Thymus (tissue), 11 donors: ENCODE results near the gene ZNF69. TPM values are rescaled to one million over a fixed set of nuclear protein-coding genes. Genes with fewer than 3 reads are reported as not detected.
"Not testable (repeated sequence)": the region's sequence is repeated elsewhere in the genome, so short reads cannot be mapped to it uniquely, and the experiment has no call there.

Experiments used
- DNase-seq, 9 donors: peaks; one replicate each; pipeline ENCODE4 v3.0.0-alpha.2; 2013; ENCODE audit warnings: low spot score in 9 of 9, low read depth in 6 of 9, missing footprints in 1 of 9
- H3K27ac ChIP-seq, 2 donors: one replicate each; pipeline ENCODE4 v1.5.1; 2013; ENCODE audit warnings: control low read depth in 1 of 2, low read depth in 1 of 2, low read length in 1 of 2, mild to moderate bottlenecking in 1 of 2, moderate library complexity in 1 of 2
- H3K27me3 ChIP-seq, 2 donors: one replicate each; pipeline ENCODE4 v1.5.1; 2013; ENCODE audit warnings: low read length in 1 of 2; ENCODE audit not compliant: control insufficient read depth in 2 of 2, insufficient read depth in 1 of 2
- H3K36me3 ChIP-seq, 2 donors: one replicate each; pipeline ENCODE4 v1.5.1; 2013; ENCODE audit warnings: low read length in 1 of 2, mild to moderate bottlenecking in 1 of 2, moderate library complexity in 1 of 2; ENCODE audit not compliant: control insufficient read depth in 2 of 2, insufficient read depth in 2 of 2
- H3K4me1 ChIP-seq, 2 donors: one replicate each; pipeline ENCODE4 v1.5.1; 2013; ENCODE audit warnings: low read length in 2 of 2; ENCODE audit not compliant: control insufficient read depth in 2 of 2, insufficient read depth in 2 of 2
- H3K4me3 ChIP-seq, 2 donors: one replicate each; pipeline ENCODE4 v1.5.1; 2013; ENCODE audit warnings: low read length in 2 of 2, control low read depth in 1 of 2, mild to moderate bottlenecking in 1 of 2
- H3K9me3 ChIP-seq, 2 donors: one replicate each; pipeline ENCODE4 v1.5.1; 2013; ENCODE audit warnings: low read length in 1 of 2, mild to moderate bottlenecking in 1 of 2; ENCODE audit not compliant: control insufficient read depth in 2 of 2, insufficient read depth in 1 of 2
- WGBS: extraction: QIAGEN DNeasy Blood & Tissue Kit; methylation state at CpG from one replicate; pipeline ENCODE4 v1.1.7; 2013; 5-methylcytosine and 5-hydroxymethylcytosine counted together
- polyA plus RNA-seq: library from polyadenylated mRNA; stranded (reverse); fragments of 200-250 nt; gene quantifications from one replicate; pipeline ENCODE4 v1.2.3, GENCODE V29; 2013
- total RNA-seq: library from RNA; stranded (reverse); fragments of 120-200 nt; gene quantifications from one replicate; pipeline ENCODE4 v1.2.4, GENCODE V29; 2013
- donor health status: healthy.

ZNF69 gene
- total and polyA plus RNA-seq, 2 donors: 5.1 to 9.4 TPM

DNA sequence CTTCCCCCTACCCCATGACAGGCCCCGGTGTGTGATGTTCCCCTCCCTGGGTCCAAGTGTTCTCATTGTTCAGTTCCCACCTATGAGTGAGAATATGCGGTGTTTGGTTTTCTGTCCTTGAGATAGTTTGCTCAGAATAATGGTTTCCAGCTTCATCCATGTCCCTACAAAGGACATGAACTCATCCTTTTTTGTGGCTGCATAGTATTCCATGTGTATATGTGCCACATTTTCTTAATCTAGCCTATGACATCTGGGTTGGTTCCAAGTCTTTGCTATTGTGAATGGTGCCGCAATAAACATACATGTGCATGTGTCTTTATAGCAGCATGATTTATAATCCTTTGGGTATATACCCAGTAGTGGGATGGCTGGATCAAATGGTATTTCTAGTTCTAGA lies 50.8 kb downstream of the ZNF69 start:
- peaks cover 14 to 44% of the 10 kb centered on the region in 2 donors for H3K9me3 ChIP-seq
- H3K4me1 ChIP-seq, H3K27ac ChIP-seq, H3K4me3 ChIP-seq, H3K27me3 ChIP-seq, DNase-seq: not testable (repeated sequence)
- WGBS: 97% methylated on average over 3 of the region's 3 CpGs
- peaks cover 3 to 19% of the 10 kb centered on the region in 2 donors for H3K36me3 ChIP-seq

DNA sequence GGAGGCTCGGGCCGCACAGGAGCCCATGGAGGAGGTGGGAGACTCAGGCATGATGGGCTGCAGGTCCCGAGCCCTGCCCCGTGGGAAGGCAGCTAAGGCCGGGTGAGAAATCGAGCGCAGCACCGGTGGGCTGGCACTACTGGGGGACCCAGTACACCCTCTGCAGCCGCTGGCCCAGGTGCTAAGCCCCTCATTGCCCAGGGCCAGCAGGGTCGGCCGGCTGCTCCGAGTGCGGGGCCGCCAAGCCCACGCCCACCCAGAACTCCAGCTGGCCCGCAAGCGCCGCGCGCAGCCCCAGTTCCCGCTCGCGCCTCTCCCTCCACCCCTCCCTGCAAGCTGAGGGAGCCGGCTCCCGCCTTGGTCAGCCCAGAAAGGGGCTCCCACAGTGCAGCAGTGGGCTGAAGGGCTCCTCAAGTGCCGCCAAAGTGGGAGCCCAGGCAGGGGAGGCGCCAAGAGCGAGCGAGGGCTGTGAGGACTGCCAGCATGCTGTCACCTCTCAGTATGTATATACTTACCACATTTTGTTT lies 53.8 kb downstream of the ZNF69 start:
- H3K9me3 ChIP-seq: peaks cover 21 to 55% of the 10 kb centered on the region in 2 donors
- peaks cover 19 to 22% of the 10 kb centered on the region in 2 donors for H3K36me3 ChIP-seq
- WGBS: 98% methylated on average over 29 of the region's 29 CpGs
- H3K27me3 ChIP-seq, H3K4me1 ChIP-seq, H3K4me3 ChIP-seq, H3K27ac ChIP-seq, DNase-seq: not testable (repeated sequence)

DNA sequence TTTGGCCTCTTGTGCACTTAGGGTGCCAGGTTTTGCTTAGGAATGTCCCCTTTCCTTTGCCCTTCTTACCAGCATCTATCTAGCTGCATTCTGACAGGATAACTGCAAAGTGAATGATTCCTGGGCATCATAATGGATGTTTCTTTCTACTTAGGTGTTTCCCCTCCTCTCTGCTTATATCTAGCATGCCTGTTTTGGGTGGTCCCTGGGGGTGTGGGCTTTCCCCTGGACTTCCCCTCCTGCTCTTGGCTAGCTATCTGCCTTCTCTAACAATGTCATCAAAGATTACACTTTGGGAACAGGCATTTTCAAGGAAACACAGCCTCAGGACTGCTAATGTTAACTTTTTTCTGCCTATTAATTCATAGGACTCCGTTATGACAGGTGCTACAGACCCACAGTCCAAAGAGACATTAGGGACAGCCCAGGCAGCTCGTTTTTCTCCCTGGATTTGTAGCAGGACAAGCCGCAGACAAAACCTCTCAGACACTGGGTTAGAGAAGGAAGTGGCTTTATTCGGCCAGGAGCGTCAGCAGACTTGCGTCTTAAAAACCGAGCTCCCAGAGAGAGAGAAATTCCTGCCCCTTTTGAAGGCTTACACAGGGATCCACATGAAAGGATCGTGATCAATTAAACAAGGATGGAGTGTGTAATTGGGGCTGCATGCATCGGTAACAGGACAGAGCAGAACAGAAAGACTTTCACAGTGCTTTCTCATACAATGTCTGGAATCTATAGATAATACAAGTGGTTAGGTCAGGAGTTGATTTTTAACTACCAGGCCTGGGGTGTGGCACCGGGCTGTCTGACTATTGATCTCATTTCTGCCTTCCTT lies 54.6 kb downstream of the ZNF69 start:
- Histone ChIP-seq H3K4me1 (no peaks in the 10 kb centered on the region), H3K9me3 (peaks cover 26 to 59% of the 10 kb centered on the region in 2 donors), H3K36me3 (peaks cover 27 to 30% of the 10 kb centered on the region in 2 donors), H3K27ac (no peak overlapping the region), H3K4me3 (no peak overlapping the region), H3K27me3 (no peaks in the 10 kb centered on the region)
- no peak for DNase-seq
- whole genome bisulfite sequencing: 99% methylated on average over 10 of the region's 10 CpGs

DNA sequence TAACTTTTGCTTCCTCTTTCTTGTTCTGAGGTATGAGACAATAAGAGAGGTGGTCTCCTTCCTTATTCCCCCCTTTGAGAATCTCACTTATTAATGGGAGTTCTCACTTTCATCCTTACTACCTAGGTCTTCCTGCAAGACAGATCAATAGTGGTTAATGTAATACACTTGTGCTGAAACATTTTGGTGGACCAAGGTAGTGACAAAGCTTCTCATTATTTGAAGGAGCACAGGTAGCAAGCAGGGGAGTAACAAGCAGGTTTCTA lies 55.2 kb downstream of the ZNF69 start:
- H3K4me1 ChIP-seq: no peaks in the 10 kb centered on the region
- H3K27me3 ChIP-seq: no peaks in the 10 kb centered on the region
- peak in 1 of 9 donors; percentile 39 for DNase-seq
- peaks cover 33% of the 10 kb centered on the region in 2 donors for H3K36me3 ChIP-seq
- no peak overlapping the region for H3K4me3 ChIP-seq
- no peak overlapping the region for H3K27ac ChIP-seq
- H3K9me3 ChIP-seq: peaks cover 28 to 64% of the 10 kb centered on the region in 2 donors

DNA sequence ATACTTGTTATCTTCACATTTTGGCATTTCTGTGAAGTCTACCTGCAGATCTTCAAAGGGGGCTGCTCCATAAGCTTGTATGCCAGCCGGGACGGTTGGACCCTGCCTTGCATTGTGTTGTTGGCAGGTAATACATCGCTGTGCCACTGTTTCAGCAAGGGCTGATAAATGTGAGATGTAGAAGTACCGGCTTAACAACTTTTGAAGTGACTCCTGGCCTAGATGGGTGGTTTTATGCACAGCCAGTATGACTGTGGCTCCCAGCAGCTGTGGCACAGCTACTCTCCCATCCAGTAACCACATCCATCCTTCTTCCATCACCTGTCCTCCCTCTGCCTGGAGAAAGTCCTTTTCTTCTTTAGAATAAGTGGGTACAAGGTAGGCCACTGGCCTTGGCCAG lies 57.1 kb downstream of the ZNF69 start:
- Histone ChIP-seq H3K27me3 (no peaks in the 10 kb centered on the region), H3K27ac (no peak overlapping the region), H3K36me3 (peaks cover 49 to 52% of the 10 kb centered on the region in 2 donors), H3K4me3 (no peak overlapping the region), H3K9me3 (peaks cover 41 to 65% of the 10 kb centered on the region in 2 donors), H3K4me1 (no peaks in the 10 kb centered on the region)
- DNase-seq: no peak
- 98% methylated on average over 4 of the region's 4 CpGs for WGBS

DNA sequence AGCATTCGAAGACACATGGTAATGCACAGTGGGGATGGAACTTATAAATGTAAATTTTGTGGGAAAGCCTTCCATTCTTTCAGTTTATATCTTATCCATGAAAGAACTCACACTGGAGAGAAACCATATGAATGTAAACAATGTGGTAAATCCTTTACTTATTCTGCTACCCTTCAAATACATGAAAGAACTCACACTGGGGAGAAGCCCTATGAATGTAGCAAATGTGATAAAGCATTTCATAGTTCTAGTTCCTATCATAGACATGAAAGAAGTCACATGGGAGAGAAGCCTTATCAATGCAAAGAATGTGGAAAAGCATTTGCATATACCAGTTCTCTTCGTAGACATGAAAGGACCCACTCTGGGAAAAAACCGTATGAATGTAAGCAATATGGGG lies 61.1 kb downstream of the ZNF69 start:
- no peak for DNase-seq
- Histone ChIP-seq H3K9me3 (peaks cover 43 to 67% of the 10 kb centered on the region in 2 donors), H3K27ac (no peak overlapping the region), H3K4me3 (no peak overlapping the region), H3K36me3 (peaks cover 47 to 59% of the 10 kb centered on the region in 2 donors), H3K4me1 (no peaks in the 10 kb centered on the region), H3K27me3 (no peaks in the 10 kb centered on the region)
- WGBS: over 99% methylated on average over 3 of the region's 3 CpGs

DNA sequence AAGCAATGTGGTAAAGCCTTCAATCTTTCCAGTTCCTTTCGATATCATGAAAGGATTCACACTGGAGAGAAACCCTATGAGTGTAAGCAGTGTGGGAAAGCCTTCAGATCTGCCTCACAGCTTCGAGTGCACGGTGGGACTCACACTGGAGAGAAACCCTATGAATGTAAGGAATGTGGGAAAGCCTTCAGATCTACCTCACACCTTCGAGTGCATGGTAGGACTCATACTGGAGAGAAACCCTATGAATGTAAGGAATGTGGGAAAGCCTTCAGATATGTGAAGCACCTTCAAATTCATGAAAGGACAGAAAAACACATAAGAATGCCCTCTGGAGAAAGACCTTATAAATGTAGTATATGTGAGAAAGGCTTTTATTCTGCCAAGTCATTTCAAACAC lies 61.6 kb downstream of the ZNF69 start:
- no peaks in the 10 kb centered on the region for H3K4me1 ChIP-seq
- no peak overlapping the region for H3K27ac ChIP-seq
- H3K27me3 ChIP-seq: no peaks in the 10 kb centered on the region
- peaks cover 40 to 63% of the 10 kb centered on the region in 2 donors for H3K9me3 ChIP-seq
- no peak overlapping the region for H3K4me3 ChIP-seq
- WGBS: 97% methylated on average over 4 of the region's 4 CpGs
- DNase-seq: peak in 1 of 9 donors; percentile 28
- H3K36me3 ChIP-seq: peaks cover 47 to 54% of the 10 kb centered on the region in 2 donors

DNA sequence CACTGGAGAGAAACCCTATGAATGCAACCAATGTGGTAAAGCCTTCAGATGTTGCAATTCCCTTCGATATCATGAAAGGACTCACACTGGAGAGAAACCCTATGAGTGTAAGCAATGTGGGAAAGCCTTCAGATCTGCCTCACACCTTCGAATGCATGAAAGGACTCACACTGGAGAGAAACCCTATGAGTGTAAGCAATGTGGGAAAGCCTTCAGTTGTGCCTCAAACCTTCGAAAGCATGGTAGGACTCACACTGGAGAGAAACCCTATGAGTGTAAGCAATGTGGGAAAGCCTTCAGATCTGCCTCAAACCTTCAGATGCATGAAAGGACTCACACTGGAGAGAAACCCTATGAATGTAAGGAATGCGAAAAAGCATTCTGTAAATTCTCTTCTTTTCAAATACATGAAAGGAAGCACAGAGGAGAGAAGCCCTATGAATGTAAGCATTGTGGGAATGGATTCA lies 62.1 kb downstream of the ZNF69 start:
- H3K36me3 ChIP-seq: peaks cover 44 to 54% of the 10 kb centered on the region in 2 donors
- not testable (repeated sequence) for H3K27me3 ChIP-seq, H3K4me3 ChIP-seq, H3K4me1 ChIP-seq, H3K27ac ChIP-seq, DNase-seq
- peaks cover 37 to 63% of the 10 kb centered on the region in 2 donors for H3K9me3 ChIP-seq
- WGBS: 98% methylated on average over 4 of the region's 4 CpGs

DNA sequence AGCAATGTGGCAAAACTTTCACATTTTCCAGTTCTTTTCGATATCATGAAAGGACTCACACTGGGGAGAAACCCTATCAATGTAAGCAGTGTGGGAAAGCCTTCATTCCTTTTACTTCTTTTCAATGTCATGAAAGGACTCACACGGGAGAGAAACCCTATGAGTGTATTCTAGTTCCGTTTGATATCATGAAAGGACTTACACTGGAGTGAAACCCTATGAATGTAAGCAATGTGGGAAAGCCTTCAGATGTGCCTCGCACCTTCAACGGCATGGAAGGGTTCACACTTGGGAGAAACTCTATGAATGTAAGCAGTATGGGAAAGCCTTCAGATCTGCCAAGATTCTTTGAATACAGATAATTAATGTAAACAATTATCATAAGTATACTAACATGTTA lies 62.7 kb downstream of the ZNF69 start:
- DNase-seq: no peak
- H3K4me3 ChIP-seq: no peak overlapping the region
- 97% methylated on average over 5 of the region's 5 CpGs for WGBS
- peaks cover 35 to 62% of the 10 kb centered on the region in 2 donors for H3K9me3 ChIP-seq
- H3K27ac ChIP-seq: no peak overlapping the region
- peaks cover 42 to 50% of the 10 kb centered on the region in 2 donors for H3K36me3 ChIP-seq
- no peaks in the 10 kb centered on the region for H3K27me3 ChIP-seq
- no peaks in the 10 kb centered on the region for H3K4me1 ChIP-seq
